ENCODE data around the gene CD96.
"Not testable (repeated sequence)": the region's sequence is repeated elsewhere in the genome, so short reads cannot be mapped to it uniquely, and the experiment has no call there.

Gene CD96

DNA sequence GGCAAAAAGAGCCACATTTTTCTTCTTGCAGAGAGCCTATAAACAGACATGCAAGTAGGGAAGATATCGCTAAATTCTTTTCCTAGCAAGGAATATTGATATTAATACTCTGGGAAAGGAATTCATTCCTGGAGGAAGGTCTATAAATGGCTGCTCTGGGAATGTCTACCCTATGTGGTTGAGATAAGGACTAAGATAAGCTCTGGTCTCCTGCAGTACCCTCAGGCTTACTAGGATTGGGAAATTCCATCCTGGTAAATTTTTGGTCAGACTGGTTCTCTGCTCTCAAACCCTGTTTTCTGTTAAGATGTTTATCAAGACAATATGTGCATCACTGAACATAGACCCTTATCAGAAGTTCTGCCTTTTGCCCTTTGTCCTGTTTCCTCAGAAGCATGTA lies 17.5 kb upstream of the CD96 start:
- H3K4me3 ChIP-seq (ENCODE audit: low read depth in 1 of 2, low read length in 2 of 2); H3K9ac ChIP-seq (ENCODE audit: low read depth in 1 of 2, low read length in 2 of 2); H3K9me3 ChIP-seq (ENCODE audit: control insufficient read depth in 1 of 2, low read length in 2 of 2); H3K27me3 ChIP-seq (ENCODE audit: control insufficient read depth in 1 of 2, insufficient read depth in 2 of 2, low read length in 2 of 2); H3K27ac ChIP-seq (ENCODE audit: low read depth, low read length); H3K4me1 ChIP-seq (ENCODE audit: control insufficient read depth in 1 of 2, insufficient read depth in 2 of 2, low read length in 2 of 2); H3K36me3 ChIP-seq (ENCODE audit: control insufficient read depth in 1 of 2, insufficient read depth in 2 of 2, low read length in 2 of 2): not testable (repeated sequence)

DNA sequence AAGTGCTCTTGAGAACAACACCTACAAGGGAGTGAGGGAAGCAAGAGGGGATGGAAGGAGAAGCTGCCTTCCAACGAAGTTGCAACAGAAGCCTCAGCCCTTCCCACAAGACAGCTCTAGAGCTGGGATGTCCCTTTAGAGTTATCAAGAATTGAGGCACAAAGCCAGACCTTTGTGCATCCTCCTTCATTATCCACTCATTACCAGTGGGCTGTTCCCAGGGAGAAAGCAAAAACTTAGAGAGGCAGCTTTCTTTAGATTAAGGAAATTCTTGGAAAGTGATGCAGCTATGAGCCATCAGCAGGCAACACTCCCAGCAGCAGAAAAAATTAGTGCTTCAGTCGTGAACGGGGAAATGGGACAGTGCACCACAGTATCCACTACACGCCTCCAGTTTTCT lies 10.6 kb upstream of the CD96 start:
- no peaks in the 10 kb centered on the region for H3K36me3 ChIP-seq (ENCODE audit: control insufficient read depth in 1 of 2, insufficient read depth in 2 of 2, low read length in 2 of 2)
- H3K9ac ChIP-seq (ENCODE audit: low read depth in 1 of 2, low read length in 2 of 2), result no peak overlapping the region
- no peaks in the 10 kb centered on the region for H3K4me1 ChIP-seq (ENCODE audit: control insufficient read depth in 1 of 2, insufficient read depth in 2 of 2, low read length in 2 of 2)
- no peak overlapping the region for H3K4me3 ChIP-seq (ENCODE audit: low read depth in 1 of 2, low read length in 2 of 2)
- no peaks in the 10 kb centered on the region for H3K9me3 ChIP-seq (ENCODE audit: control insufficient read depth in 1 of 2, low read length in 2 of 2)
- H3K27me3 ChIP-seq (ENCODE audit: control insufficient read depth in 1 of 2, insufficient read depth in 2 of 2, low read length in 2 of 2), result no peaks in the 10 kb centered on the region
- no peak overlapping the region for H3K27ac ChIP-seq (ENCODE audit: low read depth, low read length)

DNA sequence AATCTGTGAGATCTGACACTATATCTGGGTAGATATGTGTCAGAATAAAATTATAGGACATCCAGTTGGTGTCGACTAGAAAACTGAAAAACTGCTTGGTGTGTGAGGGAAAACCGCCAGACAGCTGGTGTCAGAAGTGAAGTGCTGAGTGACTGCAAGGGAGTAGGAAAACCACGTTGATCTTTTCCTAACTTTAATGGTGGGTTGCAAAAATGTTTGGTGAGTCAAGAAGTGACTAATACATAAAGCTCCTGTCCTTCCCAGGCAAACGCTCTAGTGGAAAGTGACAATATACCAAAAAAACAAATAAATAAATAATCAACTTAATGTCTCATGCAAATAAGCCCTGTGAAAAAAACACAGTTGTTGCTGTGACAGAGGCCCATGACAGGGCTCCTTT lies 7.3 kb upstream of the CD96 start:
- no peaks in the 10 kb centered on the region for H3K27me3 ChIP-seq (ENCODE audit: control insufficient read depth in 1 of 2, insufficient read depth in 2 of 2, low read length in 2 of 2)
- no peaks in the 10 kb centered on the region for H3K9me3 ChIP-seq (ENCODE audit: control insufficient read depth in 1 of 2, low read length in 2 of 2)
- H3K36me3 ChIP-seq (ENCODE audit: control insufficient read depth in 1 of 2, insufficient read depth in 2 of 2, low read length in 2 of 2), result no peaks in the 10 kb centered on the region
- peaks cover 7 to 19% of the 10 kb centered on the region in 2 donors for H3K4me1 ChIP-seq (ENCODE audit: control insufficient read depth in 1 of 2, insufficient read depth in 2 of 2, low read length in 2 of 2)
- H3K4me3 ChIP-seq (ENCODE audit: low read depth in 1 of 2, low read length in 2 of 2), result no peak overlapping the region
- no peak overlapping the region for H3K9ac ChIP-seq (ENCODE audit: low read depth in 1 of 2, low read length in 2 of 2)
- no peak overlapping the region for H3K27ac ChIP-seq (ENCODE audit: low read depth, low read length)

DNA sequence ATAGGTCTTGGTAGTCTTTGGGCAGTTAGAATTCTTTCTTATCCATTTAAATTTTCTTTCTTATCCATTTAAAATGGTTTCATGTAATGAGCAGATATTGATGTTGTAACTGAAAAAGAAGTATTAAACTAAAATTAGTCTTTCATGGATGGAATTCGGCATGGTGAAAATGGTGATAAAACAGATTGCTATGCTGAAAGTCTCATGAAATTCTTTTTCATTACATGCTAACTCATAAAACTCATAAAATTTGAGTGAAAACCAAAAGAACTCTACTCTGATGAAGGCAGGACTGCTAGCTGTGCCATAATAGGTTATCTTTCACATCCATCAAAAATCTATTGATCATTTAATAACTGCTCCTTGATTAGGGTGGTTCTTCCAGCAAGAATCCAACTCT lies 3.9 kb upstream of the CD96 start:
- H3K27ac ChIP-seq (ENCODE audit: low read depth, low read length), result no peak overlapping the region
- H3K4me1 ChIP-seq (ENCODE audit: control insufficient read depth in 1 of 2, insufficient read depth in 2 of 2, low read length in 2 of 2), result peaks cover 10 to 19% of the 10 kb centered on the region in 2 donors

DNA sequence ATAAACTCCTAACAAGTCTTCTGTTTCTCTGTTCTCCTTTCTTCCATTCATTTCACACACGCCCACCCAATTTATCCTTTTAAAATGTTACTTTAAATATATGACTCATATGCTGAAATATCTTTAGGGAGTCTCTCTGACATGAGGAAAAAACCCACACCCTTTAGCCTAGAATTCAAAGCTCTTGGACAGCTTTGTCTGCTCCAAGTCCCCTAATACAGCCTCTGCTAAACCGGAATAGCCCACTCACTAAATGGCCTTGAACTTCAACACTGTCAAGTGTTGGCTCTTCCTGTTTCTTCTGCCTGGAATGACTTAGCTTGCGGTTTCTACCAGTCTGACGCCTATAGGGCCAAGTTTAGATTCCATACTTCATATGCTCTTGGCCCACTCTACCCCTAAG lies 3.3 kb upstream of the CD96 start:
- H3K36me3 ChIP-seq (ENCODE audit: control insufficient read depth in 1 of 2, insufficient read depth in 2 of 2, low read length in 2 of 2), result no peaks in the 10 kb centered on the region
- H3K27me3 ChIP-seq (ENCODE audit: control insufficient read depth in 1 of 2, insufficient read depth in 2 of 2, low read length in 2 of 2), result no peaks in the 10 kb centered on the region
- H3K4me3 ChIP-seq (ENCODE audit: low read depth in 1 of 2, low read length in 2 of 2), result no peak overlapping the region
- H3K27ac ChIP-seq (ENCODE audit: low read depth, low read length), result no peak overlapping the region
- no peaks in the 10 kb centered on the region for H3K9me3 ChIP-seq (ENCODE audit: control insufficient read depth in 1 of 2, low read length in 2 of 2)
- no peak overlapping the region for H3K9ac ChIP-seq (ENCODE audit: low read depth in 1 of 2, low read length in 2 of 2)
- peaks cover 10 to 19% of the 10 kb centered on the region in 2 donors for H3K4me1 ChIP-seq (ENCODE audit: control insufficient read depth in 1 of 2, insufficient read depth in 2 of 2, low read length in 2 of 2)

More for the DNA sequence above, 3.9 kb upstream of the CD96 start:
- no peaks in the 10 kb centered on the region for H3K27me3 ChIP-seq (ENCODE audit: control insufficient read depth in 1 of 2, insufficient read depth in 2 of 2, low read length in 2 of 2)
- no peak overlapping the region for H3K9ac ChIP-seq (ENCODE audit: low read depth in 1 of 2, low read length in 2 of 2)
- H3K9me3 ChIP-seq (ENCODE audit: control insufficient read depth in 1 of 2, low read length in 2 of 2), result no peaks in the 10 kb centered on the region
- H3K4me3 ChIP-seq (ENCODE audit: low read depth in 1 of 2, low read length in 2 of 2), result no peak overlapping the region
- H3K36me3 ChIP-seq (ENCODE audit: control insufficient read depth in 1 of 2, insufficient read depth in 2 of 2, low read length in 2 of 2), result no peaks in the 10 kb centered on the region

DNA sequence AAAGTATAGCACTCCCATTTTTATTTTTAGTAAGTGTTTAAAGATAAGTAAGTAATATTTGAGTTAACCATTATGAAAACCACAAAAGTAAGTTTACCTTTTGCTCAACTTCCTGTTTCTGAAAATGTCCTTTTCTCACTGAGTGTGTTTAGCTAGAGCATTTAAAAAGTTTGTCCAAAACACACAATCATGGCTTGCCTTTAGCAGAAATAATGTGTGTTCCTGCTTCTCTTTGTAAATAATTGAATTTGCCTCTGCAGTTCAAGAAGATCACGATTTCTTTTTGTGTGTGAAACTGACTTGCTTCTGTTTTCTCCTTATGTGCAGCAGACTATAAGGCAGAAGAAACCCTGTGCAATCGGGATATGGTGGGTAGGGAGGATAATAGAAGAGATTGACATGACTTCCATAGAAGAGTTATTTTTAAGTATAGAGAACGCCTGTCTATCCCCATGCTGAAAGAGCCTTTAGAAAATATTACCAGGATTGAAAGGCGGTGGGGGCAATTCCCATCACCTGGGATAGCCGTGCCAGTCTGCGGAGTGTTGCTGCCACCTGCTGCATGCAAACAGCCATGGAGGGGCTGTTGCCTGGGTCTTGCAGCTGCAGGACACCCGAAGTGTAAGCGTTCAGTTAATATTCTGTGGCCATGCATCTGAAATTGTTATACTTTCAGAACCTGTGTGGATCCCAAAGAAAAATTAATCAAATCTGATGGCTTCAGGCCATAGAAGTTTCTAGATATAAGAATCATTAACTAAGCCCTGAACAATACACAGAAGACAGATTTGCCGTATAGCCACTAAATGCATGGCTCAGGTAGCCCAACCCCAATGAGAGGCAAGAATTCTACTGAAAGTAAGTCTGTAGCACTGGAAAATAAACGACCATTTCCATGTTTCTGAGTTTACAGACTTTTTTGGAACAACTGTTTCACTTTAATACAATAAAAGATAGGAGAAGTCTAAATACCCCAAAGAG lies 2.4 kb upstream of the CD96 start:
- Histone ChIP-seq H3K9me3 (ENCODE audit: control insufficient read depth in 1 of 2, low read length in 2 of 2) (no peaks in the 10 kb centered on the region), H3K4me1 (ENCODE audit: control insufficient read depth in 1 of 2, insufficient read depth in 2 of 2, low read length in 2 of 2) (peaks cover 10 to 19% of the 10 kb centered on the region in 2 donors)

DNA sequence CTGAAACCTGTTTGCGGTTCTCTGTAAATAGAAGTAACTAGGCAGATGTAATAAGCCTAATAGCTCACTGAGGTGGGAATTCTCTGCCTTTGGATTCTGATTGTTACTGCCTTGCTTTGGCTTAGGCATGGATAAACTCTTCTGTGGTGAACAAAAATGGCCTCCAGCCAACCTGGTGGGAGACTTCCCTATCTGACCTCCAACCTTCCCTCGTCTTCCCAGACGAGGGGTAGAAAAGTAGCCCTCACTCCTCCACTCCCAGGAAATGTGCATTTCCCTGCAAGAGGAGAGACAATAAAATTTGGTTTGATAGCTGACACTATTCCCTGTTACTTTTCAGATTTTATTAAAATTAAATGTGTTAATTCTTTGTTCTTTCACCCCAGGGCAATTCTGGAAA lies 606 bp upstream of the CD96 start:
- H3K4me1 ChIP-seq (ENCODE audit: control insufficient read depth in 1 of 2, insufficient read depth in 2 of 2, low read length in 2 of 2), result peaks cover 10 to 27% of the 10 kb centered on the region in 2 donors
- no peak overlapping the region for H3K4me3 ChIP-seq (ENCODE audit: low read depth in 1 of 2, low read length in 2 of 2)
- H3K27ac ChIP-seq (ENCODE audit: low read depth, low read length), result no peak overlapping the region
- H3K9ac ChIP-seq (ENCODE audit: low read depth in 1 of 2, low read length in 2 of 2), result no peak overlapping the region
- H3K36me3 ChIP-seq (ENCODE audit: control insufficient read depth in 1 of 2, insufficient read depth in 2 of 2, low read length in 2 of 2), result no peaks in the 10 kb centered on the region
- H3K9me3 ChIP-seq (ENCODE audit: control insufficient read depth in 1 of 2, low read length in 2 of 2), result no peaks in the 10 kb centered on the region
- no peaks in the 10 kb centered on the region for H3K27me3 ChIP-seq (ENCODE audit: control insufficient read depth in 1 of 2, insufficient read depth in 2 of 2, low read length in 2 of 2)

More for the DNA sequence above, 2.4 kb upstream of the CD96 start:
- peak overlapping the region in 1 of 2 donors; percentile 33 for H3K4me3 ChIP-seq (ENCODE audit: low read depth in 1 of 2, low read length in 2 of 2)
- no peaks in the 10 kb centered on the region for H3K27me3 ChIP-seq (ENCODE audit: control insufficient read depth in 1 of 2, insufficient read depth in 2 of 2, low read length in 2 of 2)
- H3K9ac ChIP-seq (ENCODE audit: low read depth in 1 of 2, low read length in 2 of 2), result peak overlapping the region in 1 of 2 donors; percentile 10
- no peaks in the 10 kb centered on the region for H3K36me3 ChIP-seq (ENCODE audit: control insufficient read depth in 1 of 2, insufficient read depth in 2 of 2, low read length in 2 of 2)
- H3K27ac ChIP-seq (ENCODE audit: low read depth, low read length), result no peak overlapping the region

DNA sequence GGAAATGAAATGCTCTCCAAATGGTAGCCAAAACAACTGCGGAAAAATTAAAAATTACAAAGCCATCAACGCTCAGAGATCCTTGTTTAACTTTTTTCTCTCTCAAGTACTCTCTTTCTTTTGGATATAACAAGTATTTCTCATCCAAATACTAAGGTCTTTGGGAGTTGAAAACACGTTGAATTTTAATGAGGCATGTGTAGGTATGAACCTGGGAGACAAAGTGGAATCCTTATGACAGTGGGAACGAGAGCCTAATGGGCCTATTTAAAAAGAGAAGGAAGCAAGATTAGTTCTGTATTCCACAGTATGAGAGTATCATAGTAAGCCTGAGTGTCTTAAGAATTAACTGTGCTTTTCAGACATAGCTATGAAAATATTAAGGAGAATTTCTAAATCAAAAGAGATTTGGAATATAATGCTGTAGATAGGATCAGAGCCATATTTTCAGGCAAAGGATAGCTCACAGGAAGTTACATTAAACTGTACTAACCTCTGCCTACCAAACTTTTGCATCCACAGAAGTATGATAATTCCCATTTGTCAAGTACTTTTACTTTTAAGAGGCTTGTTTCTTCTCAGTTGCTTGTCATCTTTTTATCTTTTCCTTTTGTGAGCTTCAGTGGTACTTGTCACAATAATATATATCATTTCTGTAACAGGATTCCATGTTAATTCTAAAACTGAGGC lies 759 bp downstream of the CD96 start:
- Histone ChIP-seq H3K27ac (ENCODE audit: low read depth, low read length) (no peak overlapping the region), H3K36me3 (ENCODE audit: control insufficient read depth in 1 of 2, insufficient read depth in 2 of 2, low read length in 2 of 2) (no peaks in the 10 kb centered on the region), H3K9ac (ENCODE audit: low read depth in 1 of 2, low read length in 2 of 2) (peak overlapping the region; percentile 15 to 55), H3K27me3 (ENCODE audit: control insufficient read depth in 1 of 2, insufficient read depth in 2 of 2, low read length in 2 of 2) (no peaks in the 10 kb centered on the region), H3K9me3 (ENCODE audit: control insufficient read depth in 1 of 2, low read length in 2 of 2) (no peaks in the 10 kb centered on the region), H3K4me1 (ENCODE audit: control insufficient read depth in 1 of 2, insufficient read depth in 2 of 2, low read length in 2 of 2) (peaks cover 10 to 25% of the 10 kb centered on the region in 2 donors), H3K4me3 (ENCODE audit: low read depth in 1 of 2, low read length in 2 of 2) (peak overlapping the region; percentile 31 to 41)

DNA sequence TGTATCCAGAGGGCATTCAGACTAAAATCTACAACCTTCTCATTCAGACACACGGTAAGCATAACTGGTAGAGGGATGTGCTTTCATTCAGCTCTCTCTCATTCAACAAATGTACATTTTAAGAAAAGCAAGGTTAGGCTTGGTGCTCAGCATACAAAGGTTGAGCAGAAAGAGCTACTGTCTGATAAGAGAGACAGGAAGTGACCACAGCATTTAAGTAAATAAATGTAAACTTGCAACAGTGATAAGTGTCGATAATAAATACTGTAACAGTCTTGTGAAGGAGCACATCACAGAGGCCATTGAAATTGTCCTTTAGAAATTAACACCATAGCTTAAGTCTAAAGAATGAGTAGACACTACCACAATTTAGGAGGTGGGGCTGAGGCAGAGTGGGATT lies 3.4 kb downstream of the CD96 start:
- Histone ChIP-seq H3K36me3 (ENCODE audit: control insufficient read depth in 1 of 2, insufficient read depth in 2 of 2, low read length in 2 of 2) (no peaks in the 10 kb centered on the region), H3K4me3 (ENCODE audit: low read depth in 1 of 2, low read length in 2 of 2) (peak overlapping the region in 1 of 2 donors; percentile 4), H3K9me3 (ENCODE audit: control insufficient read depth in 1 of 2, low read length in 2 of 2) (no peaks in the 10 kb centered on the region), H3K4me1 (ENCODE audit: control insufficient read depth in 1 of 2, insufficient read depth in 2 of 2, low read length in 2 of 2) (peaks cover 0 to 12% of the 10 kb centered on the region in 2 donors), H3K27ac (ENCODE audit: low read depth, low read length) (no peak overlapping the region), H3K27me3 (ENCODE audit: control insufficient read depth in 1 of 2, insufficient read depth in 2 of 2, low read length in 2 of 2) (no peaks in the 10 kb centered on the region), H3K9ac (ENCODE audit: low read depth in 1 of 2, low read length in 2 of 2) (no peak overlapping the region)

DNA sequence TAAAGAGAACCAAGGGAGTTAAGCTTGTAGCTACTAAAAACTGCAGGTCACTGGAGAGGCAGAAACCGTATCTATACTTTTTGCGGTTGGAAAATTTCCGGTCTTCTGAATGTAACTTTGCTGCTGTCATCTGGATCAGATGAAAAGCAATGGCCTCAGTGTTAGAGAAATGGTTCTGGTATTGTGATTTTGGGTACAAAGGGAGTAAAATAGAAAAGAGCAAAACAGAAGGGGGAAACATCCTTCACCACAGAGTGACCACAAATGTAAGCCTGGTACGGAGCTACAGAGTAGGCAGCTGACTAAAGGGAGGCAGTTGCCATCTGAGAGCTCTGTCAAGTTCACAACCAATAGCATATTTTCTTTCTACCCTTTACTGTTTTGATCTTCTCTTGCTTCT lies 5.6 kb downstream of the CD96 start:
- Histone ChIP-seq H3K36me3 (ENCODE audit: control insufficient read depth in 1 of 2, insufficient read depth in 2 of 2, low read length in 2 of 2) (no peaks in the 10 kb centered on the region), H3K9me3 (ENCODE audit: control insufficient read depth in 1 of 2, low read length in 2 of 2) (no peaks in the 10 kb centered on the region), H3K27ac (ENCODE audit: low read depth, low read length) (no peak overlapping the region), H3K9ac (ENCODE audit: low read depth in 1 of 2, low read length in 2 of 2) (no peak overlapping the region), H3K27me3 (ENCODE audit: control insufficient read depth in 1 of 2, insufficient read depth in 2 of 2, low read length in 2 of 2) (no peaks in the 10 kb centered on the region), H3K4me3 (ENCODE audit: low read depth in 1 of 2, low read length in 2 of 2) (peak overlapping the region in 1 of 2 donors; percentile 11), H3K4me1 (ENCODE audit: control insufficient read depth in 1 of 2, insufficient read depth in 2 of 2, low read length in 2 of 2) (peaks cover 0 to 12% of the 10 kb centered on the region in 2 donors)
